GM12874 (cell line): ENCODE results near the gene CLNK.

Experiments used
- TF ChIP-seq, protein P1 (sequence below): IDR thresholded peaks from 2 replicates; pipeline ENCODE4 v1.5.1; 2011; ENCODE audit warnings: low read depth, mild to moderate bottlenecking, control low read depth, low read length, moderate library complexity; ENCODE audit not compliant: insufficient read depth

The CLNK gene

DNA sequence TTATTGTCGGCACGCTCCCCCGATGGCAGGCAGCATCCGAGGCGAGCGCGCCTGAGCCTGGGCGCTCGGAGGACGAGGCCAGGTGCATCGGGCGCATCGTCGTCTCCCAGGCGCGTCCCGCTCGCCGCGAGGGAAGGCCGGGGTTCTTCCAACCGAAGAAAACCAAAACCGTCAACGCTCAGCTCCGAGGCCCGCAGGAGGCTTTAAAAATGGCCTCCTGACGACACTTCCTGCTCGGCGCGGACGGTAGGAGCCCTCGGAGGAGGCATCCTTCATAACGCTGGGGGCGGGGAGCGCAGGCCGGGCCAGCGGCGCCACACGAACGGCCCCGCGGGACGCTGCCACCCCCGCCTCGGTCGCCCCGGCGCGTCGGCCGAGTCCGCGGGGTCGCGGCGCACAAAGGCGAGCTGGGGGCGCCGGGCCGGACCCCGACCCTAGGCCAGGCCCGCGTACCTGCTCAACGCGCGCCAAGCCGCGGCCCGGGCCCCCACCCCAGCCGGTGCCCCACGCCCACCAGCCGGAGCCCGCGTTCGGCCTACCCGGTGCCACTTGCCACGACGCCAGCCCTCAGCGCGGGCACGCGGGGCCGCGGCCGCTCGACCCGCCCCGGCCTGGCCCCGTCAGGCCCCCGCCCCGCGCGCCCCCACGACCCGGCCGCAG, 227.8 kb downstream of the CLNK start:
- TF ChIP-seq, protein P1, sequence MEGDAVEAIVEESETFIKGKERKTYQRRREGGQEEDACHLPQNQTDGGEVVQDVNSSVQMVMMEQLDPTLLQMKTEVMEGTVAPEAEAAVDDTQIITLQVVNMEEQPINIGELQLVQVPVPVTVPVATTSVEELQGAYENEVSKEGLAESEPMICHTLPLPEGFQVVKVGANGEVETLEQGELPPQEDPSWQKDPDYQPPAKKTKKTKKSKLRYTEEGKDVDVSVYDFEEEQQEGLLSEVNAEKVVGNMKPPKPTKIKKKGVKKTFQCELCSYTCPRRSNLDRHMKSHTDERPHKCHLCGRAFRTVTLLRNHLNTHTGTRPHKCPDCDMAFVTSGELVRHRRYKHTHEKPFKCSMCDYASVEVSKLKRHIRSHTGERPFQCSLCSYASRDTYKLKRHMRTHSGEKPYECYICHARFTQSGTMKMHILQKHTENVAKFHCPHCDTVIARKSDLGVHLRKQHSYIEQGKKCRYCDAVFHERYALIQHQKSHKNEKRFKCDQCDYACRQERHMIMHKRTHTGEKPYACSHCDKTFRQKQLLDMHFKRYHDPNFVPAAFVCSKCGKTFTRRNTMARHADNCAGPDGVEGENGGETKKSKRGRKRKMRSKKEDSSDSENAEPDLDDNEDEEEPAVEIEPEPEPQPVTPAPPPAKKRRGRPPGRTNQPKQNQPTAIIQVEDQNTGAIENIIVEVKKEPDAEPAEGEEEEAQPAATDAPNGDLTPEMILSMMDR = no peak

- TF ChIP-seq, protein P1 = no peak
Observed at GRCh38 chr4:10456260-10456594, 228.3 kb downstream of the CLNK start.

GRCh38 chr4:10455133-10455532, 229.4 kb downstream of the CLNK start:
- TF ChIP-seq, protein P1 = no peak

DNA sequence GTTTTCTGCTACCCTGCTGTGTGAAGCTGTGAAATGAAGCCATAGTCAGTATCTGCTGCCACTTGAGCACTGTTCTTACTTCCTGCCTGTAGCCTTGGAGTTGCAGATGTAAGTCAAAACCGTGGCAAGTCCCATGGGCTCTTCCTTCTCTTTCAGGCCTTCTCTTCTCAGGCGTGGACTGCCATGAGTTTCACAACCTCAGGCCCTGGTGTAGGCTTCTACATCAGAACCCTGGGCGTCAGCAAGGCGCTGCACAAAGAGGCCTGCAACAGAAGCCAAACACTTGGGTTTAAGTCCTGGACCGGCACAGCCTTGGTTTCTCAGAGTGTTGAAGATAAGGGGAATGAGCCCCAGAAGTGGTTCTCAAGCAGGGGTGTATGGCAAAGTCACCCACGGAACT, 229.8 kb downstream of the CLNK start:
- TF ChIP-seq, protein P1 = no peak

- TF ChIP-seq, protein P1 = no peak
Observed at GRCh38 chr4:10454121-10454520, 230.4 kb downstream of the CLNK start.

DNA sequence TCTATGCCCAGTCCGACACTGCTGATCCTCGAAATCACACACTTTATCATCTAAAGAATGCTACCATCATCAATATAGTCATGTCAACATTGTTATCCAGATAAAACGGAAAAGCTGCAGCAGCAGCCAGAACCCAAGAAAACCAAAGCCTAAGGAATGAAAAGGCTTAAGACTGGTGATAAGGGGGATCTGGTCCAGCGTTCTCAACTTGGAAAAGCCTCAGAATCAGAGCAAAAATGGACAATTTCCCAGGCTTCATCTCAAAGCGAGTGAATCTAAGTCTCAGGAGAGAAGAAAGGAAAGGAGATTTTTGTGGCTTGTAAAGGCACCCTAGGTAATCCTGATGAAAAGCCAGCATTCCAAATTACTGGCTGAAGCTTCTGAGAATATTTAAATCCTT, 235.6 kb downstream of the CLNK start:
- TF ChIP-seq, protein P1 = no peak

- TF ChIP-seq, protein P1 = no peak
Observed at GRCh38 chr4:10442976-10443375, 241.6 kb downstream of the CLNK start.
